ENCODE results near the gene LHFPL2. TPM values are rescaled to one million over a fixed set of nuclear protein-coding genes. Genes with fewer than 3 reads are reported as not detected.
A peak's percentile ranks its signal among the peaks of the same experiment; 100 is the strongest.

Gene LHFPL2
- polyA plus RNA-seq, 1 donor, result 40.7 TPM

GRCh38 chr5:78540335-78541085 lies 108.1 kb downstream of the LHFPL2 start:
- Histone ChIP-seq H3K9me3 (ENCODE audit: control insufficient read depth, low read depth, low read length) (no peaks in the 10 kb centered on the region), H3K4me3 (ENCODE audit: low read length) (no peak overlapping the region), H3K4me1 (ENCODE audit: control insufficient read depth, insufficient read depth, low read length) (no peaks in the 10 kb centered on the region), H3K27me3 (ENCODE audit: control insufficient read depth, insufficient read depth, low read length) (no peaks in the 10 kb centered on the region), H3K27ac (ENCODE audit: low read length) (no peak overlapping the region), H3K36me3 (ENCODE audit: control insufficient read depth, insufficient read depth, low read length) (peaks cover 6% of the 10 kb centered on the region)
- WGBS (ENCODE audit: insufficient coverage, low lambda C conversion rate), result 83% methylated on average over 1 of the region's 7 CpGs
- no peak for DNase-seq

- no CpG with 5 or more reads among the region's 3 CpGs for WGBS (ENCODE audit: insufficient coverage, low lambda C conversion rate)
- no peak overlapping the region for H3K27ac ChIP-seq (ENCODE audit: low read length)
These were observed 110.2 kb downstream of the LHFPL2 start for GRCh38 chr5:78538240-78538850.

DNA sequence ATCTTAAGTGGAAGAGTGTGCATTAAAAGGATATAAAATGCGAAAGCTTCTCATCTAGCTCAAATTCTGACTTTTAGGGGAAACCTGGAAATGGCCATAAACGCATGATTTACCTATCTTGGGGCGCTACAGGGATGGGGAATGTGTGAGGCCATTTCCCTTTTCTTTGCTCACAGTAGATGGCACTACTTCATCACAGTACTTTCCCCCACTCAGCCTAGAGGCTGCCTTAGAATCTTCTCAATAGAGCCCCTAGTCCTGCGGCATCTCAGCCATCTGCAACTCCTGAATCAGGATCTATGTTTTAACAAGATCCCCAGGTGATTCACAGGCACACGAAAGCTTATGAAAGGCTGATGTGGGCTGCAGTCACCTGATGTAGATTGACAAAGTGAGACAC lies 110.8 kb downstream of the LHFPL2 start:
- peak in 1 of 2 donors; percentile 40 for DNase-seq
- no CpG with 5 or more reads among the region's 5 CpGs for WGBS (ENCODE audit: insufficient coverage, low lambda C conversion rate)
- Histone ChIP-seq H3K27ac (ENCODE audit: low read length) (no peak overlapping the region), H3K9me3 (ENCODE audit: control insufficient read depth, low read depth, low read length) (no peaks in the 10 kb centered on the region), H3K4me1 (ENCODE audit: control insufficient read depth, insufficient read depth, low read length) (no peaks in the 10 kb centered on the region), H3K4me3 (ENCODE audit: low read length) (no peak overlapping the region), H3K36me3 (ENCODE audit: control insufficient read depth, insufficient read depth, low read length) (no peaks in the 10 kb centered on the region), H3K27me3 (ENCODE audit: control insufficient read depth, insufficient read depth, low read length) (no peaks in the 10 kb centered on the region)

More at GRCh38 chr5:78538240-78538850, 110.2 kb downstream of the LHFPL2 start:
- no peak for DNase-seq
- H3K9me3 ChIP-seq (ENCODE audit: control insufficient read depth, low read depth, low read length), result no peaks in the 10 kb centered on the region
- no peaks in the 10 kb centered on the region for H3K36me3 ChIP-seq (ENCODE audit: control insufficient read depth, insufficient read depth, low read length)
- H3K4me1 ChIP-seq (ENCODE audit: control insufficient read depth, insufficient read depth, low read length), result no peaks in the 10 kb centered on the region
- no peak overlapping the region for H3K4me3 ChIP-seq (ENCODE audit: low read length)
- no peaks in the 10 kb centered on the region for H3K27me3 ChIP-seq (ENCODE audit: control insufficient read depth, insufficient read depth, low read length)

- Histone ChIP-seq H3K27ac (ENCODE audit: low read length) (no peak overlapping the region), H3K9me3 (ENCODE audit: control insufficient read depth, low read depth, low read length) (no peaks in the 10 kb centered on the region), H3K27me3 (ENCODE audit: control insufficient read depth, insufficient read depth, low read length) (no peaks in the 10 kb centered on the region), H3K36me3 (ENCODE audit: control insufficient read depth, insufficient read depth, low read length) (no peaks in the 10 kb centered on the region), H3K4me1 (ENCODE audit: control insufficient read depth, insufficient read depth, low read length) (no peaks in the 10 kb centered on the region), H3K4me3 (ENCODE audit: low read length) (no peak overlapping the region)
- no peak for DNase-seq
- WGBS (ENCODE audit: insufficient coverage, low lambda C conversion rate), result 60% methylated on average over 1 of the region's 5 CpGs
These were observed 111.2 kb downstream of the LHFPL2 start for GRCh38 chr5:78537411-78537810.

GRCh38 chr5:78536661-78537196 lies 111.8 kb downstream of the LHFPL2 start:
- DNase-seq, result no peak
- Histone ChIP-seq H3K27ac (ENCODE audit: low read length) (no peak overlapping the region), H3K9me3 (ENCODE audit: control insufficient read depth, low read depth, low read length) (no peaks in the 10 kb centered on the region), H3K4me3 (ENCODE audit: low read length) (no peak overlapping the region), H3K4me1 (ENCODE audit: control insufficient read depth, insufficient read depth, low read length) (no peaks in the 10 kb centered on the region), H3K27me3 (ENCODE audit: control insufficient read depth, insufficient read depth, low read length) (no peaks in the 10 kb centered on the region), H3K36me3 (ENCODE audit: control insufficient read depth, insufficient read depth, low read length) (no peaks in the 10 kb centered on the region)
- WGBS (ENCODE audit: insufficient coverage, low lambda C conversion rate), result 100% methylated on average over 2 of the region's 7 CpGs

- no peak for DNase-seq
- H3K9me3 ChIP-seq (ENCODE audit: control insufficient read depth, low read depth, low read length), result no peaks in the 10 kb centered on the region
- H3K27ac ChIP-seq (ENCODE audit: low read length), result no peak overlapping the region
- H3K27me3 ChIP-seq (ENCODE audit: control insufficient read depth, insufficient read depth, low read length), result no peaks in the 10 kb centered on the region
- H3K4me1 ChIP-seq (ENCODE audit: control insufficient read depth, insufficient read depth, low read length), result no peaks in the 10 kb centered on the region
- no peaks in the 10 kb centered on the region for H3K36me3 ChIP-seq (ENCODE audit: control insufficient read depth, insufficient read depth, low read length)
- no peak overlapping the region for H3K4me3 ChIP-seq (ENCODE audit: low read length)
- 100% methylated on average over 2 of the region's 6 CpGs for WGBS (ENCODE audit: insufficient coverage, low lambda C conversion rate)
These were observed 113.7 kb downstream of the LHFPL2 start for GRCh38 chr5:78534905-78535200.

DNA sequence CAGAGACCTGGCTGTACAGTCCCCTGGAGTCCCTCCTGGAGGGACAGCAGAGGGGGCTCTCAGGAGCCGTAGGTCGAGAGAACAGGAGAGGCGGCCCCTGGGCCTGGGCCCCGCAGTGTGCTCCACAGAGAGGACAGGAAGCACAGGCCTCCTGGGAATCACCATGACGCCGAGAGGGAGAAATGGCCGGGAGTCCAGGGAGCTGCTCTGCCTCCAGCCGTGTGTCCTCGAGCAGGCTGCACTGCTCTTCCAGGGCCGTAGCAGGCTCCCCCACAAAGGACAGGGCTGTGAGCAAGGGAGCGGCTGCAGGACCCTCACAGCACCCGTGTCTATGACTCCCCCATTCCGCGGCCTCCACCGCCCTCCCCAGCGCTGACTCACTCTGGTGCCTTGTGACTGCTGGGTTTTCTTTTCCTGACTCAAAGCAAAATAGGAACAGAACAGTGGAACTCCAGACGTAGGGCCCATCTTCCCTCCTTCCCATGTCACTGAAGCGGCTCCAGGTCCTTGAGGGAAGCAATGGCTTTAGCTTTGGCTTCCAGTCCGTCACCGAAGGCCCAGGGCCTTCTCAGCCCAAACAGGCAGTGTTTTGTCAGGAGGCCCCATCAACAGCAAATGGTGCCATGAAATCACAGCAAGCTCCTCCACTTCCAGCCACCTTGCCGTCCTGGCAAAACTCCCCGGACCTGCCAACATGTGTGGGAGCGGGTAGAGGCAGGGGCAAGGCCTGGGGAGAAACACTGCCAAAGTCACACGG lies 114.2 kb downstream of the LHFPL2 start:
- no CpG with 5 or more reads among the region's 24 CpGs for WGBS (ENCODE audit: insufficient coverage, low lambda C conversion rate)
- Histone ChIP-seq H3K4me3 (ENCODE audit: low read length) (no peak overlapping the region), H3K4me1 (ENCODE audit: control insufficient read depth, insufficient read depth, low read length) (no peaks in the 10 kb centered on the region), H3K27ac (ENCODE audit: low read length) (no peak overlapping the region), H3K9me3 (ENCODE audit: control insufficient read depth, low read depth, low read length) (no peaks in the 10 kb centered on the region), H3K36me3 (ENCODE audit: control insufficient read depth, insufficient read depth, low read length) (no peaks in the 10 kb centered on the region), H3K27me3 (ENCODE audit: control insufficient read depth, insufficient read depth, low read length) (no peaks in the 10 kb centered on the region)
- no peak for DNase-seq

GRCh38 chr5:78533356-78533755 lies 115.2 kb downstream of the LHFPL2 start:
- Histone ChIP-seq H3K27me3 (ENCODE audit: control insufficient read depth, insufficient read depth, low read length) (no peaks in the 10 kb centered on the region), H3K4me3 (ENCODE audit: low read length) (no peak overlapping the region), H3K4me1 (ENCODE audit: control insufficient read depth, insufficient read depth, low read length) (no peaks in the 10 kb centered on the region), H3K27ac (ENCODE audit: low read length) (no peak overlapping the region), H3K9me3 (ENCODE audit: control insufficient read depth, low read depth, low read length) (no peaks in the 10 kb centered on the region), H3K36me3 (ENCODE audit: control insufficient read depth, insufficient read depth, low read length) (no peaks in the 10 kb centered on the region)
- no CpG with 5 or more reads among the region's 3 CpGs for WGBS (ENCODE audit: insufficient coverage, low lambda C conversion rate)
- DNase-seq, result no peak

GRCh38 chr5:78530342-78531096 lies 118.1 kb downstream of the LHFPL2 start:
- Histone ChIP-seq H3K36me3 (ENCODE audit: control insufficient read depth, insufficient read depth, low read length) (no peaks in the 10 kb centered on the region), H3K9me3 (ENCODE audit: control insufficient read depth, low read depth, low read length) (no peaks in the 10 kb centered on the region), H3K4me3 (ENCODE audit: low read length) (no peak overlapping the region), H3K27ac (ENCODE audit: low read length) (peak overlapping the region; percentile 17), H3K27me3 (ENCODE audit: control insufficient read depth, insufficient read depth, low read length) (no peaks in the 10 kb centered on the region), H3K4me1 (ENCODE audit: control insufficient read depth, insufficient read depth, low read length) (no peaks in the 10 kb centered on the region)
- no CpG with 5 or more reads among the region's 3 CpGs for WGBS (ENCODE audit: insufficient coverage, low lambda C conversion rate)
- DNase-seq, result no peak

GRCh38 chr5:78527925-78528324 lies 120.6 kb downstream of the LHFPL2 start:
- Histone ChIP-seq H3K27me3 (ENCODE audit: control insufficient read depth, insufficient read depth, low read length) (no peaks in the 10 kb centered on the region), H3K36me3 (ENCODE audit: control insufficient read depth, insufficient read depth, low read length) (peaks cover 2% of the 10 kb centered on the region), H3K9me3 (ENCODE audit: control insufficient read depth, low read depth, low read length) (no peaks in the 10 kb centered on the region), H3K4me1 (ENCODE audit: control insufficient read depth, insufficient read depth, low read length) (peaks cover 10% of the 10 kb centered on the region), H3K27ac (ENCODE audit: low read length) (no peak overlapping the region), H3K4me3 (ENCODE audit: low read length) (no peak overlapping the region)
- WGBS (ENCODE audit: insufficient coverage, low lambda C conversion rate), result no CpG with 5 or more reads among the region's 3 CpGs
- no peak for DNase-seq

Data from large intestine (tissue), 3 donors.